Natural killer cell treated with Interleukin-12 subunit alpha and Interleukin-12 subunit beta and Interleukin-15 and Interleukin-18, amount 100 ng/mL, for 72 hours (primary cell): ENCODE results near the gene AP1M1. TPM values are rescaled to one million over a fixed set of nuclear protein-coding genes. Genes with fewer than 3 reads are reported as not detected.

Experiments used
- ATAC-seq, 2 donors: fragments of 150-1000 bp; cut with Tn5 transposase in 1 of 2; sonication (Bioruptor Pico), chemical (Tn5 transposase) in 1 of 2; 2 replicates each; pipeline ENCODE4 v1.10.0; 2021
- DNase-seq: peaks from one replicate; pipeline ENCODE4 v3.0.0; 2022; ENCODE audit warnings: low spot score
- H3K27ac Mint-ChIP-seq, 2 donors: 1 replicate in 1 of 2; 2 replicates in 1 of 2; pipeline ENCODE4 v1.8.0; 2022; ENCODE audit warnings: mixed read lengths in 2 of 2, mild to moderate bottlenecking in 1 of 2, moderate library complexity in 1 of 2
- H3K27me3 Mint-ChIP-seq, 2 donors: 1 replicate in 1 of 2; 2 replicates in 1 of 2; pipeline ENCODE4 v1.8.0; 2022; ENCODE audit warnings: mixed read lengths in 2 of 2
- H3K36me3 Mint-ChIP-seq: one replicate; pipeline ENCODE4 v1.8.0; 2022; ENCODE audit warnings: mixed read lengths
- H3K4me1 Mint-ChIP-seq, 2 donors: 1 replicate in 1 of 2; 2 replicates in 1 of 2; pipeline ENCODE4 v1.8.0; 2022; ENCODE audit warnings: low read depth in 2 of 2, mixed read lengths in 2 of 2, mild to moderate bottlenecking in 1 of 2
- H3K4me3 Mint-ChIP-seq: one replicate; pipeline ENCODE4 v1.8.0; 2022; ENCODE audit warnings: mixed read lengths
- H3K9me3 Mint-ChIP-seq: 2 replicates; pipeline ENCODE4 v1.8.0; 2022; ENCODE audit warnings: mixed read lengths
- total RNA-seq, 2 donors: library from RNA; stranded (reverse); gene quantifications; one replicate each; pipeline ENCODE4 v1.2.3, GENCODE V29; 2022

AP1M1 gene
- total RNA-seq, 2 donors from 2014 or later: 115 to 145 TPM

GRCh38 chr19:16235811-16236652 lies 38.3 kb downstream of the AP1M1 start:
- DNase-seq (no peak), ATAC-seq (peak in 1 of 2 donors; percentile 30)
- H3K4me3 Mint-ChIP-seq: no peak overlapping the region
- H3K4me1 Mint-ChIP-seq: peaks cover 0 to 10% of the 10 kb centered on the region in 2 donors
- H3K36me3 Mint-ChIP-seq: peaks cover 18% of the 10 kb centered on the region
- no peaks in the 10 kb centered on the region for H3K9me3 Mint-ChIP-seq
- peak overlapping the region in 1 of 2 donors; percentile 58 for H3K27ac Mint-ChIP-seq
- no peaks in the 10 kb centered on the region for H3K27me3 Mint-ChIP-seq

DNA sequence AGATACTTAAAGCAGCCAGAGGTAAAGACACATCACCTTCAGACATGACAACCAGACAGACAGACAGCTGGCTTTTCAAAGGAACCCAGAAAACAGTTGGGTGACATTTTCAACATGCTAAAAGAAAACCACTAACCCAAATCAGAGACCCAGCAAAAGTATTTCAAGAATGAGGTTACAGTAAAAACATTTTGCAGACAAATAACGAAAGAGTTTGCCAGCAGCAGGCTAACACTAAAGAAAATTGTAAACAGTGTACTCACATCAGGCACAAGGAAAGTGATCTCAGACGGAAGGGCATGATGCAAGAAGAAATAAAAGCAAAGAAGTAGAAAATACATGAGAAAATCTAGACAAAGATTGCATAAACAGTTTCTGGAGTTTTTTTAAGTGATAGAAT lies 46.4 kb downstream of the AP1M1 start:
- peaks cover 3 to 6% of the 10 kb centered on the region in 2 donors for H3K27me3 Mint-ChIP-seq
- peaks cover 9 to 12% of the 10 kb centered on the region in 2 donors for H3K4me1 Mint-ChIP-seq
- no peak overlapping the region for H3K4me3 Mint-ChIP-seq
- ATAC-seq (no peak), DNase-seq (no peak)
- H3K36me3 Mint-ChIP-seq: no peaks in the 10 kb centered on the region
- H3K27ac Mint-ChIP-seq: peak overlapping the region in 1 of 2 donors; percentile 23
- no peaks in the 10 kb centered on the region for H3K9me3 Mint-ChIP-seq

DNA sequence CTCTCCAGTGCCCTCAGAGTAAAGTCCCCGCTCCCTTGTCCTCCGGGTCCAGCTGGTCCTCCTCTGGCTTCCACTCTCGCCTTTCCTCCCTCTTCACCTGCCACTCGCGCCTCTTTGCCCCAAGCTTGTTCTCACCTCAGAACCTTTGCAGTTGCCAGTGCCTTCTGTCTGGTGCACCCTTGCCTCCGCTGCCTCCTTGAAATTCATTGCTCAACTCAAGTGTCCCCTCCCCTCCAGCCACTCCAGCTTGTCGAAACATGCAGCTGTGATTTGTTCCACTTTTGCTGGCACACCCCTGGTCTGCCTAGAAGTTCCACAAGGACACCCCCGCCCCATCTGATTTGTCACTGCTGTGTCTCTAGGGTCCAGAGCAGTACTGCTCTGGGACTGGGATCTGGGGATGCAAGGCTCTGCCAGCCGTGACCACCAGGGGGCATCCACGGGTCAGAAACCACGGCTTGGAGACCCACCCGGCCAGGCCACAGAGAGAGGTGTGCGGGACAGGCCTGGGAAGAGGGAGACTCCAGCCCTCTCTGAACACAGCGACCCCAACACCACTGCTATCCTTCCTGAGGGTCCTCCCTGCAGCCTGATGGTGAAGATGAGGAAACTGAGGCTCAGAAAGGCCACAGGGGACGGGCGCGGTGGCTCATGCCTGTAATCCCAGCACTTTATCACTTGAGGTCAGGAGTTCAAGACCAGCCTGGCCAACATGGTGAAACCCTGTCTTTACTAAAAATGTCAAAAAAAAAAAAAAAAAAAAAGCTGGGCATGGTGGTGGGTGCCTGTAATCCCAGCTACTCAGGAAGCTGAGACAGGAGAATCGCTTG lies 49.9 kb downstream of the AP1M1 start:
- H3K9me3 Mint-ChIP-seq: no peaks in the 10 kb centered on the region
- H3K4me1 Mint-ChIP-seq: peaks cover 9 to 12% of the 10 kb centered on the region in 2 donors

GRCh38 chr19:16248380-16249023 lies 50.8 kb downstream of the AP1M1 start:
- DNase-seq (no peak), ATAC-seq (no peak)
- H3K27ac Mint-ChIP-seq: no peak overlapping the region
- H3K36me3 Mint-ChIP-seq: no peaks in the 10 kb centered on the region
- no peaks in the 10 kb centered on the region for H3K9me3 Mint-ChIP-seq
- peaks cover 9 to 12% of the 10 kb centered on the region in 2 donors for H3K4me1 Mint-ChIP-seq
- peaks cover 3 to 6% of the 10 kb centered on the region in 2 donors for H3K27me3 Mint-ChIP-seq
- no peak overlapping the region for H3K4me3 Mint-ChIP-seq

More for the DNA sequence above, 49.9 kb downstream of the AP1M1 start:
- H3K27ac Mint-ChIP-seq: peak overlapping the region; percentile 21 to 24
- no peak overlapping the region for H3K4me3 Mint-ChIP-seq
- ATAC-seq (peak; percentile 87 to 93), DNase-seq (peak; percentile 82)
- peaks cover 3 to 6% of the 10 kb centered on the region in 2 donors for H3K27me3 Mint-ChIP-seq
- no peaks in the 10 kb centered on the region for H3K36me3 Mint-ChIP-seq

- DNase-seq (no peak), ATAC-seq (no peak)
- no peak overlapping the region for H3K4me3 Mint-ChIP-seq
- H3K27me3 Mint-ChIP-seq: peaks cover 0 to 6% of the 10 kb centered on the region in 2 donors
- H3K4me1 Mint-ChIP-seq: peaks cover 4 to 8% of the 10 kb centered on the region in 2 donors
- no peak overlapping the region for H3K27ac Mint-ChIP-seq
- H3K36me3 Mint-ChIP-seq: peaks cover 2% of the 10 kb centered on the region
- peaks cover under 1% of the 10 kb centered on the region for H3K9me3 Mint-ChIP-seq
Measured at GRCh38 chr19:16249826-16250404, 52.2 kb downstream of the AP1M1 start.

- DNase-seq (no peak), ATAC-seq (no peak)
- Mint-ChIP-seq H3K4me3 (no peak overlapping the region), H3K27ac (no peak overlapping the region), H3K9me3 (peaks cover 4% of the 10 kb centered on the region), H3K27me3 (peaks cover 0 to under 1% of the 10 kb centered on the region in 2 donors), H3K36me3 (peaks cover 6% of the 10 kb centered on the region), H3K4me1 (peaks cover 1 to 17% of the 10 kb centered on the region in 2 donors)
Measured at GRCh38 chr19:16252459-16253205, 54.9 kb downstream of the AP1M1 start.

DNA sequence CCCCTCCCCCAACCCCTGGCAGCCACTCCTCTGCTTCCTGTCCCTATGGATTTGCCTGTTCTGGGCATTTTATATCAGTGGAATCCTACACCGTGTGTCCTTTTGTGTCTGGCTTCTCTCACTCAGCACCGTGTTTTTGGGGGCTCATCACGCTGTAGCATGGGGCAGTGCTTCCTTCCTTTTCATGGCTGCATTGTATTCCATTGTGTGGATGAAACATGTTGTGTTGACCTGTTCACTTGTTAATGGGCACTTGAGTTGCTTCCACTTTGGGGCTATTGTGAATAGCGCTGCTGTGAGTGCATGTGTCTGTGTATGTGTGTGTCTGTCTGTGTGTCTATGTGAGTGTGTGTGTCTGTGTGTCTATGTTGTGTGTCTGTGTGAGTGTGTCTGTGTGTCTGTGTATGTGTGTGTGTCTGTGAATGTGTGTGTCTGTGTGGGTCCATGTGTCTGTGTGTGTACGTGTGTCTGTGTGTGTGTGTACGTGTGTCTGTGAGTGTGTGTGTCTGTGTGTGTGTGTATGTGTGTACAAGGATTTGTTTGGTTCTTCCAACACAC lies 57.2 kb downstream of the AP1M1 start:
- ATAC-seq (no peak), DNase-seq (no peak)
- Mint-ChIP-seq H3K4me1 (peaks cover 6 to 22% of the 10 kb centered on the region in 2 donors), H3K27me3 (peaks cover 0 to 2% of the 10 kb centered on the region in 2 donors), H3K4me3 (no peak overlapping the region), H3K36me3 (peaks cover 6% of the 10 kb centered on the region), H3K27ac (no peak overlapping the region), H3K9me3 (peaks cover 4% of the 10 kb centered on the region)

- Mint-ChIP-seq H3K27ac (no peak overlapping the region), H3K4me3 (no peak overlapping the region), H3K9me3 (peaks cover 4% of the 10 kb centered on the region), H3K27me3 (peaks cover 0 to 2% of the 10 kb centered on the region in 2 donors), H3K4me1 (peaks cover 22 to 41% of the 10 kb centered on the region in 2 donors), H3K36me3 (peaks cover 6% of the 10 kb centered on the region)
- ATAC-seq (no peak), DNase-seq (no peak)
Measured at GRCh38 chr19:16257509-16258002, 59.8 kb downstream of the AP1M1 start.

- no peak overlapping the region for H3K4me3 Mint-ChIP-seq
- H3K9me3 Mint-ChIP-seq: peaks cover 4% of the 10 kb centered on the region
- peaks cover 25 to 44% of the 10 kb centered on the region in 2 donors for H3K4me1 Mint-ChIP-seq
- DNase-seq: no peak
- H3K27ac Mint-ChIP-seq: peak overlapping the region in 1 of 2 donors; percentile 65
- ATAC-seq: peak in 1 of 2 donors; percentile 46
- peaks cover 6% of the 10 kb centered on the region for H3K36me3 Mint-ChIP-seq
- H3K27me3 Mint-ChIP-seq: peaks cover 0 to 2% of the 10 kb centered on the region in 2 donors
Measured at GRCh38 chr19:16258440-16258903, 60.8 kb downstream of the AP1M1 start.

- H3K9me3 Mint-ChIP-seq: peaks cover 4% of the 10 kb centered on the region
- H3K27me3 Mint-ChIP-seq: peaks cover 0 to 2% of the 10 kb centered on the region in 2 donors
- DNase-seq (no peak), ATAC-seq (peak in 1 of 2 donors; percentile 8)
- H3K4me3 Mint-ChIP-seq: peak overlapping the region; percentile 54
- H3K36me3 Mint-ChIP-seq: peaks cover 6% of the 10 kb centered on the region
- H3K27ac Mint-ChIP-seq: peak overlapping the region in 1 of 2 donors; percentile 65
- peaks cover 25 to 44% of the 10 kb centered on the region in 2 donors for H3K4me1 Mint-ChIP-seq
Measured at GRCh38 chr19:16259385-16260159, 61.9 kb downstream of the AP1M1 start.

- peaks cover 0 to 2% of the 10 kb centered on the region in 2 donors for H3K27me3 Mint-ChIP-seq
- ATAC-seq: no peak
- no peak overlapping the region for H3K4me3 Mint-ChIP-seq
- H3K27ac Mint-ChIP-seq: peak overlapping the region in 1 of 2 donors; percentile 63
- H3K9me3 Mint-ChIP-seq: no peaks in the 10 kb centered on the region
- peaks cover under 1% of the 10 kb centered on the region for H3K36me3 Mint-ChIP-seq
- no peak for DNase-seq
- H3K4me1 Mint-ChIP-seq: peaks cover 25 to 39% of the 10 kb centered on the region in 2 donors
Measured at GRCh38 chr19:16260160-16260811, 62.6 kb downstream of the AP1M1 start.
